ENCODE measurements around the gene CACNB4.
"Not testable (repeated sequence)": the region's sequence is repeated elsewhere in the genome, so short reads cannot be mapped to it uniquely, and the experiment has no call there.

CACNB4 gene

DNA sequence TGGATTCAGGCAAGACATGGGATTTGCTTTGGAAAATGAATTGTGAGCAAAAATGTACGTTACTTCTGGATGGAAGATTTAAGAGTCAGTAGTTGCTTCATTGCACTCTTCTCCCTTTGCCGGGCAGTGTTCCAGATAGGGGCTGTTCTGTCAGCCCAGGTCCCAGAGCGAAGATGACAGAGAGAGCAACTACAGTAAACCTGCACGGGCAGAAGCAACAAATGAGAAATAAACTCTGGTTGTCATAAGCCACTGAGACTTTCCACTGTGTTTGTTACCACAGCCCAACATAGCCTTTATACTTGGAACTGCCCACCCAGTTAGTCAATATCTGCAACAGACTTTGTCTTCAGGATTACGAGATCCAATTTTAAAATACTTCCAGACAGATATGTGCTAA, 83.3 kb downstream of the CACNB4 start:
- no peak for DNase-seq

DNA sequence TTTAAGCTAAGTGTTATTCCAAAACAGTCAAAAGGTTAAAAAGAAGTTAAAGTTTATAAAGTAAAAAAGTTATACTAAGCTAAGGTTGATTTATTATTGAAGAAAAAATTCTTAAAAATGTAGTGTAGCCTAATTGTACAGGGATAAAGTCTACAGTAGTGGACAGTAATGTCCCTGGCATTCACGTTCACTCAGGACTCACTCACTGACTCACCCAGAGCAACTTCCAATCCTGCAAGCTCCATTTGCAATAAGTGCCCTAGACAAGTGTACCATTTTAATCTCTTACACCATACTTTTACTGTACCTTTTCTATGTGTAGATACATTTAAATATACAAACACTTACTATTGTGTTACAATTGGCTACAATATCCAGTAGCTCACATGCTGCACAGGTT, 86.1 kb downstream of the CACNB4 start:
- DNase-seq: no peak

DNA sequence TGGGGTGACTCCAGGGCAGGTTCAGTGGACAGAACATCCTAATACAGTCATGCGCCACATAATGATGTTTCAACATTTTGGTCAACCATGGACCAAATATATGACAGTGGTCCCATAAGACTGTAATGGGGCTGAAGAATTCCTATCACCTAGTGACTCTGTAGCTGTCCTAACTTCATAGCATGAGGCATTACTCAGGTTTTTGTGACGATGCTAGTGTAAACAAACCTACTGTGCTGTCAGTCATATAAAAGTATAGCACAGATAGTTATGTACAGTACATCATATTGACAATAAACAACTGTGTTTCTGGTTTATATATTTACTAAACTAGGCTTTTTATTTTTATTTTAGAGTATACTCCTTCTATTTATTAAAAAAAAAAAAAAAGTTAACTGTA, 87.1 kb downstream of the CACNB4 start:
- DNase-seq: no peak

DNA sequence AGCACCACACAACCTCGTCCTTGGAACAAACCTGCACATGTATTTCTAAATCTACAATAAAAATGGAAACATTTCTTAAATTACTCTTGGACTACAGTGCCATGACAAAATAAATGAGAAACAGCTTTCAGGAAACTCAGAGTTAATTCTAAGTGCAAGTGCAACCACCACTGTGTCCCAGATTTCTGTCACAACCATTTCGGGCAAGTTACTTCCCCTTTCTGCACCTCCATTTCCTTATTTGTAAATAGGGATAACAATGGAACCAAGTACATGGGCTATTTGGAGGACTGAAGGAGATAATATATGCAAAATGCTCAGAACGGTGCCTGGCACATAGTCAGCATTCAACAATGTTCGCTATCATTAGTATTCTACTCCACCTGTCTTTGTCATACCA, 93.2 kb downstream of the CACNB4 start:
- no peak for DNase-seq

- not testable (repeated sequence) for DNase-seq
Observed at GRCh38 chr2:152003283-152003682, 95.6 kb downstream of the CACNB4 start.

GRCh38 chr2:151999053-151999452, 99.8 kb downstream of the CACNB4 start:
- DNase-seq: peak; percentile 27

- no peak for DNase-seq
Observed at GRCh38 chr2:151996243-151997003, 102.4 kb downstream of the CACNB4 start.

DNA sequence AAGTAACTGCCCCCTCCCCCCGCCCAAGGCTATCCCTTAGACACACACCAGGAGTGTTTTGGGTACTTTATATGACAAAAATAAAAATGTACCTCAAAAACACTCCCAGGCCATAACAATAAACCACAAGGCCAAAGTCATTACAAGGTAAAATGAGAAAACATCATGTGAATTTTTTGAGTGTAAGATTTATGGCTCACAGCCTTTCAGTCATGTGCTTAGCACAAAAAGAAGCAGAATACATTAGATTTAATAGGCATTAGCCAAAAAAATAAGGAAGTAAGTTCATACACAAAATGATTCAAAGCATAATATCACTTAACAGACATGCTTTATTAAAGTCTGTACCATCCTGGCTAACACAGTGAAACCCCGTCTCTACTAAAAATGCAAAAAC, 103.7 kb downstream of the CACNB4 start:
- no peak for DNase-seq

- DNase-seq: not testable (repeated sequence)
Observed at GRCh38 chr2:151994178-151994577, 104.7 kb downstream of the CACNB4 start.

DNA sequence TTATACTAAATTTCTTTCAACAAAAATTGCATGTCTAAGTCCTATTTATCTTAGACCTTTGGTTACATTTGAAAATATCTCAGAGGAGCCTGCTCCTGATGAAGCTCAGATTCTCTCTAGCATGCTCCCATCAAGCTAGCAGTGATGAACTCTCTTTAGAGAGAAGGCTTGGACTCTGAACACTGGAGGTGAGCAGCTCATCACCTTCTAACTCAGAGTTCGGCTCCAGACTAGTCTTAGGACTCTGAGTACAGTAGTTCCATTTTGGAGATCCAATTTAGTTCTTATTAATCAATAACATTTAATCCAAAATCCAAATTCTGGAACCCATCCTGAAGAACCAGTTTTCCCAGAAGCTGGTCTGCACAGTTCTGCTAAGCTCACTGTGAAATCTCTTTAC, 107.8 kb downstream of the CACNB4 start:
- DNase-seq: no peak

GRCh38 chr2:151989378-151989777, 109.5 kb downstream of the CACNB4 start:
- no peak for DNase-seq

DNA sequence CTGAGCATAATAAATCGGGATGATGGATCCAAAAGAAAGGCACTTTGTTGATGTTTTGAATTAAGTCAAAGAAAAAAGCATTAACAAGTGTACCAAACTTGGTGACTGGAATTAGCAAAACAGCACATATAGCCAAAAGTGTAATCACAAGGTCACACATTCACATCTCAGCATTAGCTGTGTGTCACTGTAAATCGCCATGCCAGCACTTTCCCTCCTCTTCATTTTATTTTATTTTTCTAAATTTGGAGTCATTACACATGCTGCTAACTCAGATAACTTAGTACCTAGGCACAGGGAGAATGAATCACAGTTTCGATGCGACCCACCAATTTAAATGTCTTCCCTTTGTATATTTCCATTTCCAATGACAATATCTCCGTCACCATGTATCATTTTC, 111.4 kb downstream of the CACNB4 start:
- no peak for DNase-seq

DNA sequence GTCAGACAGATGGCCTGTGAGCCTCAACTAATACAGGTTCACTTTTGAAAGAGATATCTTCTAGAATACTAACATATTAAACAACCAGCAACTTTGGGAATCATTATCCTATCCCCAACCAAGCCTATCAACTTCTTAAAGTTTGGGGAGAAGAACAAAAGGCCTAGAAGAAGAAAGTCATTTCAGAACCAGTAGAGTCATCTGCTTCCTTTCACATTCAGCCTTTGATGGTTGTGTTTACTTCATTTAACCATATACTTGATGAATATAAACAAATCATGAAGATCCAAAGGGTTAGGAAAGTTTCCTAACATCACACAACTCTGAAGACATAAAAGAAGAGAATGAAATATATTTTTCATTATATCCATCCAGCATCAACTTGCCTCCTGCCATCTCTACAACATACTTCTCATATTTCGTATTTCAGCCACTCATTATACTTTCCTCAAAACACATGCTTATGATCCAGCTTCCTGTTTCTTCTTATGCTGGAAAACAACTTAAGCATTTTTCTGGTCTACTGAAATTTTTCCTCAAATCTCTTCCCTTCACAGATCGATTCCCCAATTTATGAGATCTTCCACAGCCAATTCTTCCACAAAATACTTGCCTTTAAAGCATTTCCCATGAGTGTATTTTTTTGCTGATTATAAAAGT, 114.3 kb downstream of the CACNB4 start:
- DNase-seq: no peak

DNA sequence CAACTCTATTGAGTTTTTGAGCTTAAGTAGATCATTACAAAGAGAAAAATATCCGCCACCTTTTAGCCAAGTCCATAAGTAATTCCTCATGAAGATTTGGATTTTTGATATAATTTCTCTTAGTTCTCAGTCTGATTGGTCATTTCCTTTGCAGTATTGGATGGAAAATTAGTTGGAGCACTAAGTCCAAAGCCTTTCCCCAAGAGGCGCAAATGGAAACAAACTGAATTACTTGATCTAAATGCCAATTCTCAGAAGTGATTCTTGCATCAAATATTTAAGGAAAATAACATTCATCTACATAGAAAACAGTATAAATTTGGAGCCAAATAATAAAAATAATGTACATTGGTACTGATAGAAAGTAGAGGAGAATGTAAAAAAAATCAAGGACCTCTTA, 115.6 kb downstream of the CACNB4 start:
- DNase-seq: no peak

DNA sequence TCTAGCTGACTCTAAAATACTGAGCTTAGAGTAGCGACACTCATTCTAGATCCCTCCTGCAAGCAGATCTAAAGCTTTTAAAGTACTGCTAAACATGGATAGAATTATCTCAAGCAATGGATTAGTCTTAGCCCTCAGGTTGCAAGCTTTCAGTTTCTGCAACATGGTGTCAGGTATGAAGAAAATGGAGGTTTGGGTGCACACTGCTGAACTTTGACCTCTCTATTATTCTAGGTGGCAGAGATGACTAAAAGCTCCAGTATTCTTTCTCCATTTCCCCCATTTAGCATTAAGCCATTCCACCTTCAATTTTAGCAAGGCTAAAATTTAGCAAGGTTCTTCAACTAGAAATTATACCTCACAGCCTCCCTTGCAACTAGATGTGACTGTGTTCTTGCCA, 117.0 kb downstream of the CACNB4 start:
- no peak for DNase-seq

DNA sequence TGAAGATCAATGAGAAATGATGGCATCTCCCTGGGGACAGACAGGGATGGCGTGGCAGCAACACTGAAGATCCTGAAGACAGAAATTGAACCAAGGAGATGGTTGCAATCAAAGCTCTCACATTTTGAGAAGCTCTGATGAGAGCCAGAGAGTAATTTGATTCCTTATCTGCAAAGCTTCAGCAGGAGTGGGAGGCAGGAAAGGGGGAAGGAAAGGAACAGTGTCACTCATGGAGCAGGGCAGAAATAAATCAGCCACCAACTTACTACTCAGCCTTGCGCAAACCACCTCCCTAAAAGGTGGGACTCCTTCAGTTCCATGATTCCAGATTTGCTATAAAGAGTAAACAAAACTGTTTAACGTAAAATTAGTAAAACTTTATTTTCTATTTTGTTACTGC, 119.2 kb downstream of the CACNB4 start:
- no peak for DNase-seq

DNA sequence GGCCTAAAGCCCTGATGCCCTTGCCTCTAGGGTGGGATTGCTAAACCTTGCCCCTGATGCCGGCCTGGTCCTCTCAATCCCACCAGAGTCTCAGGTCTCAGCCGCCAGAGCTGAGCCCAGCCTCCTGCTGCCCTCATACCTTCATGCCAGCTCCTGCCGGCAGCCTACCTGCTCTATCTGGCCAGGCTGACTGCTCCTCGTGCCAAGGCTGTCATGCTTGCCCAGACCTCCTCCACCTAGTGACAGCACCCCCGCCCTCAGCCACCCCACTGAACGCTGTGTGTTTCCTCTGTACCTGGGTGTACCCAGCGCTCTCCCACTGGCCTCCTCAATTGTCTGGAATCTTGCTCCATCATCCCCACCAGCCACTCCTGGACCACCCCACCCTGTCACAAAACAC, 120.1 kb downstream of the CACNB4 start:
- DNase-seq: no peak

DNA sequence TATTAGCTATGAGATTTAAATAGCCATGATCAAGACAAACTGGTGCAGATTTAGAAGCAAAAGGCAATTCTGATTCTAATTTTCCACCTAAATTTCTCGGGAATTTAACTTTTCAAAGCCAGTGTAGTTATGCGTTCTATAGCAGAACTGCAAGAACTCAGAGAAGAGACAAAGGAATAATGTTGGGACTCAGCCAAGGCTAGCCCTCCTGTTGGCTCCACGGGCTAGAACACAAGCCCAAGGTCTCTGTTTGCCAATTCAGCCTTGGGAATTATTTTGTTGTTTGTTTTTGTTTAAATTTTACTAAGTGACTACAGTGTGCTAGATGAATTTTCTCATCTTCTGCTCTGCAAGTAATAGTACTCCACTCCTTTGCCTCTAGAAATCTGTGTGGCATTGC, 121.2 kb downstream of the CACNB4 start:
- DNase-seq: no peak

DNA sequence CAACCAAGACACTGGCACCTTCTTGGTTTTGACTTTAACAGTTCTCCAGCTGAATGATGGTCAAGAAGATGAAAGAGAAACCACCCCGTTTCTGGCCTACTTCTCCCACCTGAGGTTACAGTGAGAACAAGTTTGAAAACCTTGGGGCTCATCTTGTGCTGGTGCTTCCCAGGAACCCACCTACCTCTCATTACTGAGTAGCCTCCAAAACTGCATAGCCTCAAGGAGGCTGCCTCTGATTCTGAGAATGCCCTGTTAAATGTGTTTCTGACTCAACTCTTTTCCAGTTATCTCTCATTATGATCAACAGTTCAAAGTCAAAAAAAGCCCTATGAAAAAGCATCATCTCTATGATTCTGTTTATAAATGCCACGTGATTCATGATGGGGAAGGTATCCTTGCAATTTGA, 121.9 kb downstream of the CACNB4 start:
- DNase-seq: no peak

DNA sequence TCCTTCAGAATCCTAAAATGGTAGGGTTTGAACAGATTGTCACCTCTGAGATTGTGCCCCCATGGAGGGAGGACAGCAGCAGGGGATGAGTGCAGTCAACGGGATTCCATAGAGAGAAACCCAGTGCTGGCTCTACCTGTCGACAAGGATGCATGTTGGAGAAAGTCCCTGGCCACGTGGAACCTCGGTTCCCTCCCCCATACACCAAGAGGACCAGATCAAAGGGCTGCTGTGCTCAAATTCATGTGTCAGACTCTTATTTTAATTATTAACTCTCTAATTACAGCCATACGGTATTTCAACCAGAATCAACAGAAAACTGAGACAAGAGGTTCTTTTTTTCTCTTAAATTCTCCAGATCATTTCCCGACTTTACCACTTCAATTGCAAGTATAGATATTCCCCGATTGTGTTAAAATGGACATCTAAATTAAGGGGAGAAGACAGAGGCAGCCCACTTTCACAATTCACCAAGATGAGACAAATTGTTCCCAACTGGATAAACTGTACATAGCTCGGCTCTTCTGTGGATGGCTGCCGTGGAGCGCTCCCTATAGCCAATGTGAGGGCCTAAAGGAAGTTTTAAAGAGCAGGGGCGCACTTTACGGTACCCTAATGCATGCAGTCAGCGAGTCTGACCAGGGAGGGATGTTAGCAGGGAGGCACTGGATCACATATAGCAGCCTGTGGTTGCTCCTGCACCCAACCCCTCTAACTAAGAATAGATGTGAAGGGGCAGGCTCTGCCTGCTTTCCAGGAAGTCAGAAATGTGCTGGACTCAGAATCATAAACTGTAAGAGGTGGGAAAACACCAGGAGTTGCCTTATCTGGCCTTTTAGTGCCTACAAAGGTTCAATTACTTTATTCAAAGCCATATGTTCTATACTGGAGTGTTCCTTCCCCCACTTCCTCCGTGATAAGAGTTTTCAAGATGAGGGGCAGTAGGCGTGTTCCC, 123.1 kb downstream of the CACNB4 start:
- no peak for DNase-seq

DNA sequence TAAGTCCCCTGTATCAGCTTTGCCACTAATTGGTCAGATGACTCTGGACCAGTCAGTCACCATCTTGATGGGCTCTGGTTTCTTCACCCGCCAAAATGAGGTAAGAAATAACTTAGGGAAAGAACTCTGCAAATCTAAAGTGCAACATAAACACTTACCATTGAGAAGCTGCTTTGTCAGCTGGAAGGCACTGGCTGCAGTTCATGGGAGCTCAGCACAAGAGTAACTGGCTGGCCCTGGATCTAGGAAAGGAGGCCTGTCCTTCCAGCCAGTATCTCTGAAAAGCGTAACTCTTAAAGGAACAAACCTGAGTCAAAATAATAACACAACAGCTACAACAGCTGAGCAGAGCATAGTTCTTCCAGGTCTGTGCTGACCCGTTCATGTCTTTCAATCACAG, 123.9 kb downstream of the CACNB4 start:
- DNase-seq: no peak

DNA sequence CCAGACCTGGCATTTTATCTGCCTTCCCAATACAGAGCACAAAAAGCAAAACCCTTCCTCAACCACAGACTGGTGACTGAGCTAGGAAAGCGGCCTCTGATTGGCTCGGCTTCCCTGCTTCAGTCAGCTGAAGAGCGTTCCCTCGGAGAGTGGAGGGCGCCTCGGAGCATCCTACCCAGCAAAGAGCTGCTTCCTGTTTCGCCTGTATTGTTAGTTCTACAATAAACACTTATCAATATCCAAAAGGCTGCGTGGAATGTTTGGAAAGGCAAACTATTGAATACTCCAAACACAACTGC, 125.0 kb downstream of the CACNB4 start:
- peak; percentile 77 for DNase-seq

DNA sequence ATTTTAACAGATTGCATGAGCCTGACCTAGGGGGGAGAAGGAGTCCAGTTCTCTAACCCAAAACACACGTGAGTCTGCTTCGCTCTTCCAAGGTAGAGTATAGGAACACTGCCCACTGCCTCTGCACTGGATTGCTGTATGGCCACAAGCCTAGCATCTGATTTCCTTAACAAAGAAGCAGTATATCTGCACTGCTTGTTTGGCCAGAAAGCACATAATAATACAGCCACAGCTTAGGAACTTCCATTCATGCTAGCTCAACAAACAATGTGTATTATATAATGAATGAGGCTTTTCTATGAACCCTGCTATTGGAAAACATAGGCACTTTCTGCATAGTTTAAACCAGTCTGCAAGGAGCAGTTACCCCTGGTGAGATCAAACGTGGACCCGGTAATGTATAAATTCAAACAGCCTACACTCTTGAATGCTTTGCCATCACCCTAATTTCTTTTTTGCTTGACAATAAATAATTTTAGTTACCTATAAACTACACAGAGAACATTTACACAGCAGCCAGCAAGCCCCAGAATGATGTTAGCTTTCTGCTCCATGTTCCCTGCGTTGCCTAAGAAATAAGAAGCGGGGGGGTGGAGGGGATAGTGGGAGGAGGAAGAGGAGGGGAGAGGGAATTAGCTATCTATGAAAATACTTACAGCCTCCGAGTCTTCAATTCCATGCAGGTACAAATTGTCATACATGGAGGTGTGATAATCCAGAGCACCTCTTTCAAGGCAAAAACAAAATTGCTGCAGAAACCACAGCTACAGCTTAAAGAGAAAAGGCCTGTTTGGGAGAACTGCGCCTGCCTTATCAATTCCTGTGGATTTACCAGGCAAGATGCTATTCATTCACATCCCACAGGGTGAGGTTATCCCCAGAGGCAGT, 125.6 kb downstream of the CACNB4 start:
- DNase-seq: peak; percentile 60
